Measurements from ENCODE around the gene NPPB. TPM values are rescaled to one million over a fixed set of nuclear protein-coding genes. Genes with fewer than 3 reads are reported as not detected.

The NPPB gene
- total and polyA plus RNA-seq, 2 donors (not counting 1 experiment from before 2014, with no cell fraction given): not detected

- Histone ChIP-seq H3K27me3 (ENCODE audit: control insufficient read depth, insufficient read depth, low read length) (no peaks in the 10 kb centered on the region), H3K9me3 (ENCODE audit: control insufficient read depth, insufficient read depth, low read depth, low read length) (no peaks in the 10 kb centered on the region), H3K36me3 (ENCODE audit: control insufficient read depth, insufficient read depth, low read length) (peaks cover 48% of the 10 kb centered on the region), H3K4me2 (ENCODE audit: extremely low read depth, insufficient read depth, low read length) (no peak overlapping the region), H3K4me3 (replicated peaks in 1 of 4; ENCODE audit: control extremely low read depth in 1 of 4, insufficient read depth in 1 of 4, low read depth in 3 of 4, low read length in 4 of 4) (no peak overlapping the region), H2AFZ (ENCODE audit: low read length) (no peak overlapping the region), H4K20me1 (ENCODE audit: control insufficient read depth, extremely low read depth, insufficient read depth, low read length) (no peaks in the 10 kb centered on the region), H3K9ac (ENCODE audit: insufficient read depth, low read length) (no peak overlapping the region), H3K27ac (ENCODE audit: insufficient read depth, low read length) (no peak overlapping the region), H3K79me2 (ENCODE audit: control insufficient read depth, insufficient read depth, low read length) (no peaks in the 10 kb centered on the region), H3K4me1 (ENCODE audit: control insufficient read depth, extremely low read depth, insufficient read depth, low read length) (no peaks in the 10 kb centered on the region)
- TF ChIP-seq EZH2 (IDR thresholded peaks at IDR 0.05; ENCODE audit: low read length, missing control alignments): no peak
- TF ChIP-seq CTCF (conservative IDR thresholded peaks at IDR 0.05 in 1 of 2, IDR thresholded peaks at IDR 0.05 in 1 of 2; ENCODE audit: low read depth in 1 of 2, low read length in 2 of 2): no peak
- no peak for DNase-seq (ENCODE audit: low read depth in 2 of 2)
Observed at GRCh38 chr1:11835441-11836225, 23.1 kb downstream of the NPPB start.

- TF ChIP-seq EZH2 (IDR thresholded peaks at IDR 0.05; ENCODE audit: low read length, missing control alignments): no peak
- no peak for TF ChIP-seq CTCF (conservative IDR thresholded peaks at IDR 0.05 in 1 of 2, IDR thresholded peaks at IDR 0.05 in 1 of 2; ENCODE audit: low read depth in 1 of 2, low read length in 2 of 2)
- H3K9me3 ChIP-seq (ENCODE audit: control insufficient read depth, insufficient read depth, low read depth, low read length): no peaks in the 10 kb centered on the region
- H3K9ac ChIP-seq (ENCODE audit: insufficient read depth, low read length): no peak overlapping the region
- H3K27me3 ChIP-seq (ENCODE audit: control insufficient read depth, insufficient read depth, low read length): no peaks in the 10 kb centered on the region
- no peak overlapping the region for H3K4me3 ChIP-seq (replicated peaks in 1 of 4; ENCODE audit: control extremely low read depth in 1 of 4, insufficient read depth in 1 of 4, low read depth in 3 of 4, low read length in 4 of 4)
- no peak overlapping the region for H3K4me2 ChIP-seq (ENCODE audit: extremely low read depth, insufficient read depth, low read length)
- H2AFZ ChIP-seq (ENCODE audit: low read length): no peak overlapping the region
- H3K36me3 ChIP-seq (ENCODE audit: control insufficient read depth, insufficient read depth, low read length): peaks cover 40% of the 10 kb centered on the region
- H4K20me1 ChIP-seq (ENCODE audit: control insufficient read depth, extremely low read depth, insufficient read depth, low read length): no peaks in the 10 kb centered on the region
- H3K79me2 ChIP-seq (ENCODE audit: control insufficient read depth, insufficient read depth, low read length): no peaks in the 10 kb centered on the region
- H3K27ac ChIP-seq (ENCODE audit: insufficient read depth, low read length): no peak overlapping the region
- H3K4me1 ChIP-seq (ENCODE audit: control insufficient read depth, extremely low read depth, insufficient read depth, low read length): no peaks in the 10 kb centered on the region
- no peak for DNase-seq (ENCODE audit: low read depth in 2 of 2)
Observed at GRCh38 chr1:11833900-11834299, 24.8 kb downstream of the NPPB start.

- no peak overlapping the region for H3K9ac ChIP-seq (ENCODE audit: insufficient read depth, low read length)
- no peaks in the 10 kb centered on the region for H4K20me1 ChIP-seq (ENCODE audit: control insufficient read depth, extremely low read depth, insufficient read depth, low read length)
- H3K79me2 ChIP-seq (ENCODE audit: control insufficient read depth, insufficient read depth, low read length): no peaks in the 10 kb centered on the region
- no peak overlapping the region for H2AFZ ChIP-seq (ENCODE audit: low read length)
- H3K27ac ChIP-seq (ENCODE audit: insufficient read depth, low read length): no peak overlapping the region
- no peak for DNase-seq (ENCODE audit: low read depth in 2 of 2)
- H3K36me3 ChIP-seq (ENCODE audit: control insufficient read depth, insufficient read depth, low read length): peaks cover 41% of the 10 kb centered on the region
- no peaks in the 10 kb centered on the region for H3K9me3 ChIP-seq (ENCODE audit: control insufficient read depth, insufficient read depth, low read depth, low read length)
- no peaks in the 10 kb centered on the region for H3K4me1 ChIP-seq (ENCODE audit: control insufficient read depth, extremely low read depth, insufficient read depth, low read length)
- H3K4me2 ChIP-seq (ENCODE audit: extremely low read depth, insufficient read depth, low read length): no peak overlapping the region
- no peaks in the 10 kb centered on the region for H3K27me3 ChIP-seq (ENCODE audit: control insufficient read depth, insufficient read depth, low read length)
- TF ChIP-seq EZH2 (IDR thresholded peaks at IDR 0.05; ENCODE audit: low read length, missing control alignments) (no peak), CTCF (conservative IDR thresholded peaks at IDR 0.05 in 1 of 2, IDR thresholded peaks at IDR 0.05 in 1 of 2; ENCODE audit: low read depth in 1 of 2, low read length in 2 of 2) (no peak)
- H3K4me3 ChIP-seq (replicated peaks in 1 of 4; ENCODE audit: control extremely low read depth in 1 of 4, insufficient read depth in 1 of 4, low read depth in 3 of 4, low read length in 4 of 4): no peak overlapping the region
Observed at GRCh38 chr1:11833497-11833896, 25.2 kb downstream of the NPPB start.

All from fibroblast of lung (primary cell).